ENCODE data around the gene FAU.
"Not testable (repeated sequence)": the region's sequence is repeated elsewhere in the genome, so short reads cannot be mapped to it uniquely, and the experiment has no call there.

The FAU gene

DNA sequence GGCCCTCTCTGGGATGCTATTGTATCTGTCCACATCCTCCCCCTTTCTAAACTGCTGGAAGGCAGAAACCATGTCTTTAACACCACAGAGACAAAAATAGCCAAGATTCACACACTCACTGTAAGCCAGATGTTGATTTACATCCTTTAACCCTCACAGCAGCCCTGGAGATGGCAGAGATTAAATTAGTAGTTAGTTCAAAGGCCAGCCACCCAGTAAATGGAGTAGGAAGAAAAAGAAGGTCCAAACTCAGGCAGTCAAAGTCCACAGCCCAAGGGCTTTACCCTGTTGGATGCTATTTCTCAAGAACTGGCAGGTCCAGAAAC lies 2.3 kb downstream of the FAU start:
- no peak for DNase-seq

DNA sequence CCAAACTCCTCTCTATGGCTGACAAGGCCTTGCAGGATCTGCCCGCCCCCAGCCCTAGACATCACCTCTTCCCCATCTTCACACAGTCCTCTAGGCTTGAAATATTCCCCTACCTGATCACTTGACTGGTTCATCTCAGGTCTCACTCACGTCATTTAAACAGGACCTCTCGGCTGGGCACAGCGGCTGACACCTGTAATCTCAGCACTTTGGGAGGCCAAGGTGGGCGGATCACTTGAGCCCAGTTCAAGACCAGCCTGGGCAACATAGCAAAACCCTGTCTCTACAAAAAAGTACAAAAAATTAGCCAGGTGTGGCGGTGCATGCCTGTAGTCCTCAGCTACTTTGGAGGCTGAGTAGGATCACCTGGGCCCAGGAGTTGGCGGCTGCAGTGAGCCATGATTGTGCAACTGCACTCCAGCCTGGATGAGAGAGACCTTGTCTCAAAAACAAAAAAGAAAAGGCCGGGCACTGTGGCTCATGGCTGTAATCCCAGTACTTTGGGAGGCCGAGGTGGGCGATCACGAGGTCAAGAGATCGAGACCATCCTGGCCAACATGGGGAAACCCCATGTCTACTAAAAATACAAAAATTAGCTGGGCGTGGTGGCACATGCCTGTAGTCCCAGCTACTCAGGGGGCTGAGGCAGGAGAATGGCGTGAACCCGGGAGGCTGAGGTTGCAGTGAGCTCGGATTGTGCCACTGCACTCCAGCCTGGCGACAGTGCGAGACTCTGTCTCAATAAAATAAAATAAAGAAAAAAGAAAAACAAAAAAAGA lies 2.9 kb downstream of the FAU start:
- DNase-seq = not testable (repeated sequence)

DNA sequence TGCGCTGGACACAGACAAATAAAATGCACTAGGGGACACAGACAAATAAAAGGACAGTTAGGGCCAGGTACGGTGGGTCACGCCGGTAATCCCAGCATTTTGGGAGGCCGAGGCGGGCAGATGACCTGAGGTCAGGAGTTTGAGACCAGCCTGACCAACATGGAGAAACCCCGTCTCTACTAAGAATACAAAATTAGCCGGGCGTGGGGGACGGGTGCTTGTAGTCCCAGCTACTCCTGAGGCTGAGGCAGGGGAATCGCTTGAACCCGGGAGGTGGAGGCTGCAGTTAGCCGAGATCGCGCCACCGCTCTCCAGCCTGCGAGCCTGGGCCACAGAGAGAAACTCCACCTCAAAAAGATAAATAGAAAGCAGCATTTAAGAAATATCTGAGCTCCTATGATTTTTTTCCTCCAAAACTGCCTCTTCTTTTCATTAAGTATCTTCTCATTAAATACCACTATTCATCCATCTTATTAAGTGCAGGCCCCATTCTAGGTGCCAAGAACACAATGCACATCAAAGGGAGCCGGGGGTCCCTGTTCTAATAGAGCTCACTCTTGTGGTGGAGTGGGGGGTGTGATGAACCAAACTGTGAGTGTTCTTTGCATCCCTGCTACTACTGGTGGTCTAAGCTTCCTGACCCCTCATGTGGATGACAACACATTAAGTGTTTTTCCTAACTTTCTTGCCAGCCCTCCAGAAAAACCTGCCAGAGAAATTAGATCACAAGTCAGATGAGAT lies 3.7 kb downstream of the FAU start:
- no peak for DNase-seq

DNA sequence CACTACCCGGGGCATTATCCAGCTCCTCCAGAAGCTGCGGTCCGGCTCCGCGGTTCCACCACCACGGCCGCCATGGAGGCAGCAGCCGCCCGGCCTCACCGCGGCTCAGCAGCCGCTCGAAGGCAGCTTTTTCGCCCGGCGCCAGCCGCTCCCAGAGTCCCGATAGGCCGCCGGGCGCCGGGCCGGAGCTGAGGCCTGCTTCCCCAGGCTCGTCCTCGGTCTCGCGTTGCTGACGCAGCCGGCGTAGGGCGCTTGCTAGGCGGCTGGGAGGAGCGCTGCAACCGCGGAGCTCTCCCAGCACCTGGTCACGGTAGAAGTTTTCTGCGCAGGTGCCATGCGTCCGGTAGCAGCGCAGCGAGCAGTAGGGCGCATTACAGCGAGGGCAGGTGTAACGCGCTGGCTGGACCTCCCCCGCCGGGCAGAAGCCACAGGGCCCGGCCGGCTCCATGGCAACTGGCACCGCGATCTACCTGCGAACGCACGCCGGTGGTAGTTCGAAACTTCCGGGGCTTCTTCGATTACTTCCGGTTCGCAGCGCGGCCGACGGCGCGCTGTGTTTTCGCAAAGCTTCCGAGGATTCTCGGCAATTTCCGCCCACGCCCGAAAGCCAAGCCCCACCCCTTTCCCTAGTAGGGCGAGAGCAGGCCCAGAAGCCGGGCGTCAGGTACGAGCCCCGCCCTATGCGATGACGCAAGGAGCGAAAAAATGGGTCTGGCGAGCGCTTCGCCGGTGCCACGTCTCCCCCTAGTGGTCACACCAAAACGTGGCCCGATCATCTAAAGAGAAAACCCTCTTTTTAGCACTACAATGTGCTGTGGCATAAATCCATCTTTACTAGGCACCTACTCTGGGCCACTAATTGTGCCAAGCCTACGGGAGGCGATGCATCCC lies 4.5 kb downstream of the FAU start, which contains the start of gene ZNHIT2:
Gene ZNHIT2, minus strand, starts transcription at position 496 of the 891 bp plus-strand sequence. Its CDS starts 48 bp downstream, at position 448.
- DNase-seq = peak; percentile 98

DNA sequence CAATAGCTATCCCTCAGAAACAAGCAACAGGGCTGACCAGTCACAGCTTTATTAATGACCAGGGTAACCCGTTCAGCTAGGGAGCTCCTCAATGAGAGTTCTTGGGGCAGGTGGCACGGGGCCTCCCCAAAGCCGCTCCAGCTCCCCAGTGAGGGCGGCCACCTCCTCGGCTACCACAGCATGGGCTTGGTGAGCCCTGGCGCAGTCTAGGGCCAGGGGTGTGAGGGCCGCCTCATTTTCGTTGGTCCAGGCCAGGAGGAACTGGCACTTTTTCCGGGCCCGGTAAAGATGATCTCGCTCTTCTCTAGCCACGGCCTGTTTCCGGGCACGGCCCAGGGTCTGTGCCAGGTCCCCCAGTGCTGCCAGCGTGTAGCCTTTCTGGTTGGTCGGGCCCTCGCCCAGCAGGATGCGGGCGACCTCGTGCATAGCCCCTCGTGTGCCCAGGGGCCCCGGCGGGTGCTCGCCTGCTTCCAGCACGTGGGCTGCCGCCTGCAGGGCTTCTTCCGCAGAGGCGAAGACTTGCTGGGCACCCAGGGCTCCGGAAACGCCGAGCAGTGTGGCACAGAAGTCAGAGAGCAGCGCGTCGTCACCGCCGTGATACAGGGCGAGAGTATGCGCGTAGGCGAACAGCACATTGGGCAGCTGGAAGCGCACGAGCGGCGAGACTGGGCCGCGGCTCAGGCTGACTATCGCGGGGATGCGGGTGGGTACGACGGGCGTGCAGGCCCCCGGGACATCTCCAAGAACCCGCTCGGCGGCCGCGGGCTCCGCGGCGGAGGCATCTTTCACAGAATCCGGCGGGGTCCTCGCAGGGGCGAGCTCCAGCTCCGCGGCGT lies 5.3 kb downstream of the FAU start:
- peak; percentile 5 for DNase-seq

DNA sequence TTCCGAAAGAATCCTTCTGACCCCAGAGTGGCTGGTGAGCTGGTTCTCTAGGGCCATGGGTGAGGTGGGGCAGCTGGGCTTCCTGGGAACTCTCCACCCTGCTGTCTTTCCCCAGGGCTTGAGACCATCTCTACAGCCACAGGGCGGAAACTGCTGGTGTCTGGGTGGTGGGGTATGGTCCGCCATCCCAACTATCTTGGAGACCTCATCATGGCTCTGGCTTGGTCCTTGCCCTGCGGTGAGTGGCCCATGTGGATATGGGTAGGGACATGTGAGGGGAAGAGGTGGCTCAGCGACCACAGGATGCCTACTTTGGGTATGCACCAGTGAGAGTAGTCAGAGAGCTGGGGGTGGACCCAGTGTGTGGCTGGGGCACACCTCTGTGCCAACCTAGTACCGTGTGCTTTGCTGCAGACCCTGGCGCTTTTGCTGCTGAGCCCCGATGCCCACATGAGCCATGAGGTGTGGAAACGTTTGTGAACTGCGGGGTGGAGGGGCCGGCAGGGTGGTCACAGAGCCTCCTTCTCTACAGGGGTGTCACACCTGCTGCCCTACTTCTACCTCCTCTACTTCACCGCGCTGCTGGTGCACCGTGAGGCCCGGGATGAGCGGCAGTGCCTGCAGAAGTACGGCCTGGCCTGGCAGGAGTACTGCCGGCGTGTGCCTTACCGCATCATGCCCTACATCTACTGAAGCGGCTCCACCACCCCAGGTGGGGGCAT lies 6.4 kb downstream of the FAU start:
- DNase-seq = no peak

DNA sequence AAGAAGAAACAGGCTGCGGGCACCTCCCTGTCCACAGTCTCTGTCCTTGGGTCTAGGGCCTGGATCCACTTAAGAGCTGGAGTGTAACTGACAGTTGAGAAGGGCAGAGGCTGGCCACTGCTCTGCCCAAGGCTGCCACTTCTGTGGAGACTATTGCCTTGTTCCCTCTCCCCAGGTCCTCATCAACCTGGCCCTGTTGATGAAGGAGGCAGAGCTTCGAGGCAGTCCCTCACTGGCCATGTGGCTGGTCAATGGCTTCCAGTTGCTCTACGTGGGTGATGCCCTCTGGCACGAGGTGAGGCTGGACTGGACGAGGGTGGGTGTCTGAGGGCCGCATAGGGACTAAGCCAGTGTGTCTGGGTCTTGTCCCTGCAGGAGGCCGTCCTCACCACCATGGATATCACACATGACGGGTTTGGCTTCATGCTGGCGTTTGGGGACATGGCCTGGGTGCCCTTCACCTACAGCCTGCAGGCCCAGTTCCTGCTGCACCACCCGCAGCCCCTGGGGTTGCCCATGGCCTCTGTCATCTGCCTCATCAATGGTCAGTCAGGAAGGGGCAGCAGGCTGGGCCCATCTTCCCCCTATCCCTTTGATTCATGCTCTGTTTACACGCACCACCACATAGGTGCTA lies 7.3 kb downstream of the FAU start:
- DNase-seq = no peak

DNA sequence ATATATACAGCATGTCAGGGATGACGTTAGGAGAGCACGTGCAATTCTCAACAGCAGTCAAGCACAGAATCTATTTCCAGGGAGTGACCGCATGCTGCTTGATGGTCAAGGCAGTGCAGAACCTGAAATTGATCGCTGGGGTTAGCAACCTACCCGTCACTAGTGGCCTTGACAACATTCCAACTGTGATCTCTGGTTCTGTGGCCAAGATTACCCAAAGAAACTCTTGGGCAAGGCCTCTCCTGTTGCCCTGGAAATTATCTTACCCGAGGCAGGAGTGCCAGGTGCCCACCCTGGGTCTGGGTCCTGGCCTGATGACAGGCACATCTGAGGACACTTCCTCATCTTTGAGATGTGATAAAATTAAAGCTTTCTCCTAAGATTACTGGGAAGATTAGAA lies 8.1 kb downstream of the FAU start:
- DNase-seq = no peak

DNA sequence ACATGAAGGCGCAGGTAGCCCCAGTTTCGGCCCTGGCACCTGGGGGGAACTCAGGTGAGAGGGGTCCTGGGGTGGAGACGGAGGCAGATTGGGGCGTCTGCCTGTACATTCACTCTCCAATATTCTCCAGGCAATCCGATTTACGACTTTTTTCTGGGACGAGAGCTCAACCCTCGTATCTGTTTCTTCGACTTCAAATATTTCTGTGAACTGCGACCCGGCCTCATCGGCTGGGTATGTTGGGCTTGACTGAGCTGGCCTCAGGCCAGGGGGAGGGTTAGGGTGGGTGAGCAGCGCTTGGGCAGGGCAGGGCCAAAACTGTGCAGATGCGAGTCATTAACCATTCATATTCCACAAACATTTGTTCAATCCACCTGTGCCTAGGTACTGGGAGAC lies 8.6 kb downstream of the FAU start:
- DNase-seq = no peak

DNA sequence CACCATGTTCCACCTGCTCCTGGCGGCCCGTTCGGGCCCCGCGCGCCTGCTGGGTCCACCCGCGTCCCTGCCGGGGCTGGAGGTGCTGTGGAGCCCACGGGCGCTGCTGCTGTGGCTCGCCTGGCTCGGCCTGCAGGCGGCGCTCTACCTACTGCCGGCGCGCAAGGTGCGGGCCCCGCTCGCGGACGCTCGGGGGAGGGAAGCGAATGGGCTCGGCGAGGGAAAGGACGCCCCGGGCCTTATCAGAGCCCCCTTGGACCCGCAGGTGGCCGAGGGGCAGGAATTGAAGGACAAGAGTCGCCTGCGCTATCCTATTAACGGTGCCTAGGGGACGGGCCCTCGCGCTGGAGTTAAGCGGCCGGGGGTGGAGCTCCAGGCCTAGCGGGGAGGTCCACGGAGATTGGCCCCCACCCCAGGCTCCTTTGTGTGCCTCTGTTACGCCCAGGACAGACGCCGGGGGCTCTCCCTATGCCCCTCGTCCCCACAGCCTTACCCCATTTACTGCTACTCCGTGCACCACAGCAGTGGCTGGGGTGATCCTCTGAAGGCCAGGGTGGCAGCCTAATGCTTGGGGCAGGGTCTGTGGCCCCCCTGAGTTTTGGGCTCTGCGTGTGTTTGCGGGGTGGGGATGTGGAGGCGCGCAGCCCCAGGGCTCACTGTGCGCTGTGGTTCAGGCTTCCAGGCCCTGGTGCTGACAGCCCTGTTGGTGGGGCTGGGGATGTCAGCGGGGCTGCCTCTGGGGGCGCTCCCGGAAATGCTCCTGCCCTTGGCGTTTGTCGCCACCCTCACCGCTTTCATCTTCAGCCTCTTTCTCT lies 9.2 kb downstream of the FAU start:
- DNase-seq = peak; percentile 55

DNA sequence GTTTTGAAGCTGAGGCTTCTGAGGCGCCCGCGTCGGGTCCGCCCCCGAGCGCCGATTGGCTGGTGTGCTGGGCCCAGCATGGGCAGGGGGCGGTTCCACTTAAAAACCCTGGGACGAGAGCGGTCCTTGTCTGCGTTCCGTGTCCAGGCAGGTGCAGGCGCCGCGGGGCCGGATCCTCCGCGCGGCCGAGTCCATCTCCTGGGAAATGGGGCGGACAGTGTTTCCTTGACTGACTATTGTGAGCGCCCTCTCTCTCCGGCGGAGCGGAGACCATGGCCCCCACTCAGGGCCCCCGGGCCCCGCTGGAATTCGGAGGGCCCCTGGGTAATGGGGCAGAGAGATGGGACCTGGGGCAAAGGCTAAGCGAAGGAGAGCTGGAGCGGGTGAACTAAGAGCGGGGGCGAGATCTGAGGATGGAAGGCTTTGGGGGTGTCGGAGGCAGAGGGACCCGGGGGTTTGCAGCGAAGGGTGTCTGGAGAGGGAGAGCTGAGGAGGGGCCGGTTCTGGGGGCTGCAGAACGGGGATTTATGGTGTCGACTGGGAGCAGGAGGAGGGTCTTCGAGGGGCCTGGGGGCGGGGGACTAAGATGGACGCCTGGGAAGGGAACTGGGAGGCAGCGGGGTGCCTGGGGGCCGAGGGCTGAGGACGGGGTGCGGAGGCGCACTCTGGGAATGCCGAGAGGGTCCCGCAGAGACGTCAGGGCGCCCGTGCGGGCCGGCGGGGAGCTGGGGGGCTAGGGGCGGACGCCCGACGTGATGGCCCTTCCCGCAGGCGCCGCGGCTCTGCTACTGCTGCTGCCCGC lies 10.0 kb downstream of the FAU start, which contains the start of gene TM7SF2:
Gene TM7SF2, plus strand, starts transcription at position 129 of the 802 bp plus-strand sequence. Its CDS starts 144 bp downstream, at position 273.
- DNase-seq = peak; percentile 90

DNA sequence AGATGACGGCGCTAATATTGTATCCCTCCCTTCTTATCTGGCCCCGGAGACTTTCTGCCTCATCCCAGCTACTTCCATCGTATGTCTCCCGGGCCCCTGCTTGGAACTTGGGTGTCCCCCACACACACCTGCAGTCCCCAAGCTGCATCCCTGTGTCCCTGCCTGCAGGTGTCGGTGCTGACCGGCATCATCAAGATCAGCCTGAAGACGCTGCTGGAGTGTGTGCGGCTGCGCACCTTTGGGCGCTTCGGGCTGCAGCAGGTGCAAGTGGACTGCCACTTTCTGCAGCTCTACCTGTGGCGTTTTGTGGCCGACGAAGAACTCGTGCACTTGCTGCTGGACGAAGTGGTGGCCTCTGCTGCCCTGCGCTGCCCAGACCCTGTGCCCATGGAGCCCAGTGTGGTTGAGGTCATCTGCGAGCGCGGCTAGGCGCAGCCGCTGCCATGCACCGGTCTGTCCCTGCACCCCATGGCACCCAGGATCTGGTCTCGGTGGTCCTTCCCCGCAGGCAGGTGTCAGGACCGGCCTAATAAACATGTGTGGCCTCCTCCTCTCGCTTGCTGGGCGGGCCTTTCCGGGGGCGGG lies 10.7 kb downstream of the FAU start:
- DNase-seq = no peak

DNA sequence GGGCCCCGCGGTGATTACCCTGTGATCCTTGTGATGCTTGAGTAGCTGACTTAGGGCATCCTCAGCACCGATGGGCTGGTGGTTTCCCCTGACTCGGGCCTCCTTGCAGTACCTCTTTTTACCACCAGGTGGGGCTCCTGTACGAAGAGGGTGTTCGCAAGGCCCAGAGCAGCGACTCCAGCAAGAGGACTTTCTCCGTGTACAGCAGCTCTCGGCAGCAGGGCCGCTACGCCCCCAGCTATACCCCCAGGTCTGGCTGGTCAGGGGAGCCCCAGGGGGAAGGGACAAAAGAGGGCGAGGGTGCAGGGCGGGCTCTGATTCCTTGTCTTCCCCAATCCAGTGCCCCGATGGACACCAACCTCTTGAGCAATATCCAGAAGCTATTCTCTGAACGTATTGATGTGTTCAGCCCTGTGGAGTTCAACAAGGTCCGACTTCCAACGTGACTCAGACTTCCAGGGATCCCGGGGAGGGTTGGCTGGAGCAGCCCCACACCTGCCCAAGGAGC lies 11.5 kb downstream of the FAU start:
- DNase-seq = peak; percentile 72

DNA sequence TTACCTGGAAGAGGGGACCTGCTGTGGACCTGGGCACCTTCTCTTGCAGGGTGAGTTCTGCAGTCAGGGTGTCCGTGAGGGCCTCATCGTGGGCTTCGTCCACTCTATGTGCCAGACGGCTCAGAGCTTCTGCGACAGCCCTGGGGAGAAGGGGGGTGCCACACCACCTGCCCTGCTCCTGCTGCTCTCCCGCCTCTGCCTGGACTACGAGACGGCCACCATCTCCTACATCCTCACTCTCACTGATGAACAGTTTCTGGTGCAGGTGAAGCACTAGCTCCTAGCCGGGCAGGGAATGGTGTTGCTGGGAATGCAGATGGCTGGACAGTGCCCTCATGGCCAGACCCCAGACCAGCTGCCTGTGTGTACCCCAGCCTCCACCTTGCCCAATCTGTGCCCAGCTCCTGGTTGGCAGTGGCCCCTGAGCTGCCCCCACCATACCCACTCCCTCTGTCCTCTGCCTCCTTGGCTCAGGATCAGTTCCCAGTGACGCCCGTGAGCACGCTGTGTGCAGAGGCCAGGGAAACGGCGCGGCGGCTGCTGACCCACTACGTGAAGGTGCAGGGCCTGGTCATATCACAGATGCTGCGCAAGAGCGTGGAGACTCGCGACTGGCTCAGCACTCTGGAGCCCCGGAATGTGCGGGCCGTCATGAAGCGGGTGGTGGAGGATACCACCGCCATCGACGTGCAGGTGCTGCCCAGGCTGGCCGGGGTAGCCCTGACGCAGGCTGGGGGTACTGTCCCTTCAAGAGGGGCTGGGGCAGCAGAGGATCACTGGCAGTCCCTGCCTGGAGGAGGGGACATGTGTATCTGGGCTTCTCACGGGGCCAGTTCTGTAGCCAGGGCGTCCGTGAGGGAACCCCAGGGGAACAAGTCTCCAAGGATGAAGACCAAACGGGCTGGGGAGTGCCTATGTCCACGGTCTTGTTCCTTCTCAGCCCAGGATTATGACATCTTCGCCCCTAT lies 12.4 kb downstream of the FAU start:
- DNase-seq = no peak

DNA sequence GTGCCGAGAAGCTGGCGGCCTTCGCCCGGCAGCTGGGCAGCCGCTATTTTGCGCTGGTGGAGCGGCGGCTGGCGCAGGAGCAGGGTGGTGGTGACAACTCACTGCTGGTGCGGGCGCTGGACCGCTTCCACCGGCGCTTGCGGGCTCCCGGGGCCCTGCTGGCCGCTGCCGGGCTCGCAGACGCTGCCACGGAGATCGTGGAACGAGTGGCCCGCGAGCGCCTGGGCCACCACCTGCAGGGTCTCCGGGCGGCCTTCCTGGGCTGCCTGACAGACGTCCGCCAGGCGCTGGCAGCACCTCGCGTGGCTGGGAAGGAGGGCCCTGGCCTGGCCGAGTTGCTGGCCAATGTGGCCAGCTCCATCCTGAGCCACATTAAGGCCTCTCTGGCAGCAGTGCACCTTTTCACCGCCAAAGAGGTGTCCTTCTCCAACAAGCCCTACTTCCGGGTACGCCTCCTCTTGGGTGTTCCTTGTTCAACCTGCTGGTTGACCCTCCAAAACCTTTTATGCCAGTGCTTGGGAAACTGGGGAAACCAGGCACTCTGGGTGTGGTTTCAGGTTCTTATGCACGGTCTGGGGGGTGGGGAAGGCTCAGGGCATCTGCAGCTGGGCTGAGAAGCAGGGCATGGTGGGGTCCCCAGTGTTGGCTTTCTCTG lies 13.3 kb downstream of the FAU start:
- DNase-seq = no peak

DNA sequence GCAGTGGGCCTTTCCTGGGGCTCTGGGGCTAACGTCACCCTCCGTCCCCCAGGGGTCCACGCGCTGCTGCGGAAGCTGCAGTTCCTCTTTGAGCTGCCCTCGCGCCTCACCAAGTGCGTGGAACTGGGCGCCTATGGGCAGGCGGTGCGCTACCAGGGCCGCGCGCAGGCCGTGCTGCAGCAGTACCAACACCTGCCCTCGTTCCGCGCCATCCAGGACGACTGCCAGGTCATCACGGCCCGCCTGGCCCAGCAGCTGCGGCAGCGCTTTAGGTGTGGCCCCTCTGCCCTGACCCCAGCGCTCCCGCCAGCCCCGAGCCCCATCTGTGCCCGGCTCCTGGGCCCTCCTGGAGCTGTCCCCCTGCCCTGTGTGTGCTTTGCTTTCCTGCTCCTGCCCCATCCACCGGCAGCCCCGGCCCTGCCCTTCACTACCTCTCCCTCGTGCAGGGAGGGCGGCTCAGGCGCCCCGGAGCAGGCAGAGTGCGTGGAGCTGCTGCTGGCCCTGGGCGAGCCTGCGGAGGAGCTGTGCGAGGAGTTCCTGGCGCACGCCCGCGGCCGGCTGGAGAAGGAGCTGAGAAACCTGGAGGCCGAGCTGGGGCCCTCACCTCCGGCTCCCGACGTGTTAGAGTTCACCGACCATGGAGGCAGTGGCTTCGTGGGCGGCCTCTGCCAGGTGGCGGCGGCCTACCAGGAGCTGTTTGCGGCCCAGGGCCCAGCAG lies 14.0 kb downstream of the FAU start:
- DNase-seq = no peak

Data from MV-4-11 (cell line).